Measurements from ENCODE around the gene TRPT1. TPM values are rescaled to one million over a fixed set of nuclear protein-coding genes. Genes with fewer than 3 reads are reported as not detected.

Gene TRPT1
- total RNA-seq: 109 and 110 TPM in 2 replicates
- 82.7 TPM for polyA plus RNA-seq (2012)

GRCh38 chr11:64225608-64226506, at the start of gene TRPT1, which contains the start of gene NUDT22:
Gene TRPT1, minus strand, starts transcription at chr11:64226186. Its CDS starts 326 bp downstream, at chr11:64225860.
Gene NUDT22, plus strand, starts transcription at chr11:64226274. Its CDS starts 379 bp downstream, at chr11:64226653.
- DNase-seq (ENCODE audit: low read depth): peak; percentile 91

GRCh38 chr11:64275031-64275800, 49.2 kb upstream of the TRPT1 start:
- DNase-seq (ENCODE audit: low read depth): no peak

GRCh38 chr11:64269540-64270220, 43.7 kb upstream of the TRPT1 start:
- peak; percentile 100 for DNase-seq (ENCODE audit: low read depth)

GRCh38 chr11:64268893-64269539, 43.0 kb upstream of the TRPT1 start:
- peak; percentile 59 for DNase-seq (ENCODE audit: low read depth)

- DNase-seq (ENCODE audit: low read depth): peak; percentile 57
Measured at GRCh38 chr11:64268025-64268892, 42.3 kb upstream of the TRPT1 start.

- DNase-seq (ENCODE audit: low read depth): peak; percentile 42
Measured at GRCh38 chr11:64267207-64267945, 41.4 kb upstream of the TRPT1 start.

GRCh38 chr11:64266339-64266738, 40.4 kb upstream of the TRPT1 start:
- no peak for DNase-seq (ENCODE audit: low read depth)

- DNase-seq (ENCODE audit: low read depth): no peak
Measured at GRCh38 chr11:64265176-64266160, 39.5 kb upstream of the TRPT1 start.

GRCh38 chr11:64264371-64264852, 38.4 kb upstream of the TRPT1 start:
- DNase-seq (ENCODE audit: low read depth): no peak

GRCh38 chr11:64263947-64264317, 37.9 kb upstream of the TRPT1 start:
- no peak for DNase-seq (ENCODE audit: low read depth)

- DNase-seq (ENCODE audit: low read depth): peak; percentile 75
Measured at GRCh38 chr11:64263021-64263946, 37.3 kb upstream of the TRPT1 start.

- DNase-seq (ENCODE audit: low read depth): no peak
Measured at GRCh38 chr11:64262271-64263002, 36.5 kb upstream of the TRPT1 start.

GRCh38 chr11:64261556-64262080, 35.6 kb upstream of the TRPT1 start:
- DNase-seq (ENCODE audit: low read depth): no peak

- no peak for DNase-seq (ENCODE audit: low read depth)
Measured at GRCh38 chr11:64260147-64260708, 34.2 kb upstream of the TRPT1 start.

GRCh38 chr11:64259533-64260067, 33.6 kb upstream of the TRPT1 start:
- no peak for DNase-seq (ENCODE audit: low read depth)
